Neural cell (in vitro differentiated cells): Measurements from ENCODE around the gene SCART1. TPM values are rescaled to one million over a fixed set of nuclear protein-coding genes. Genes with fewer than 3 reads are reported as not detected.
"Not testable (repeated sequence)": the region's sequence is repeated elsewhere in the genome, so short reads cannot be mapped to it uniquely, and the experiment has no call there.

Source experiments
- H2AFZ ChIP-seq: fragments of 200-600, 300-800 bp; sonication (generic), shearing (Covaris generic); 2 replicates; pipeline ENCODE4 v1.6.0; 2014; ENCODE audit warnings: low read depth, mild to moderate bottlenecking, antibody characterized with exemption, low read length, moderate library complexity
- H3F3A ChIP-seq: fragments of 200-600 bp; shearing (Covaris generic); 2 replicates; pipeline ENCODE4 v1.6.1; 2016; ENCODE audit warnings: mild to moderate bottlenecking, moderate library complexity, mixed read lengths, antibody characterized with exemption, low read length; ENCODE audit not compliant: insufficient read depth, poor library complexity, severe bottlenecking
- H3K27ac ChIP-seq: fragments of 200-600, 300-800 bp; sonication (generic), shearing (Covaris generic); 2 replicates; pipeline ENCODE4 v1.5.1; 2014; ENCODE audit warnings: mild to moderate bottlenecking, low read length, moderate library complexity
- H3K27me3 ChIP-seq: fragments of 300-800, 200-600 bp; sonication (generic), shearing (Covaris generic); 2 replicates; pipeline ENCODE4 v1.6.0; 2014; ENCODE audit warnings: mild to moderate bottlenecking, low read depth, low read length, moderate library complexity; ENCODE audit not compliant: insufficient read depth
- H3K36me3 ChIP-seq: fragments of 300-800, 200-600 bp; sonication (generic), shearing (Covaris generic); 2 replicates; pipeline ENCODE4 v1.5.1; 2014; ENCODE audit warnings: mild to moderate bottlenecking, antibody characterized with exemption, low read length, moderate library complexity; ENCODE audit not compliant: insufficient read depth
- H3K4me2 ChIP-seq: fragments of 300-800, 200-600 bp; sonication (generic), shearing (Covaris generic); 2 replicates; pipeline ENCODE4 v1.6.0; 2014; ENCODE audit warnings: mild to moderate bottlenecking, low read length
- H3K4me3 ChIP-seq: fragments of 300-800, 200-600 bp; sonication (generic), shearing (Covaris generic); 2 replicates; pipeline ENCODE4 v1.5.1; 2014; ENCODE audit warnings: mild to moderate bottlenecking, low read length, moderate library complexity
- H3K79me2 ChIP-seq: fragments of 200-600 bp; shearing (Covaris generic); replicated peaks from 2 replicates; pipeline ENCODE4 v1.6.0; 2014; ENCODE audit warnings: mild to moderate bottlenecking, low read length, moderate library complexity; ENCODE audit not compliant: insufficient read depth
- H3K9ac ChIP-seq: fragments of 300-800, 200-600 bp; sonication (generic), shearing (Covaris generic); 2 replicates; pipeline ENCODE4 v1.6.1; 2016; ENCODE audit warnings: mild to moderate bottlenecking, low read length, mixed read lengths
- H3K9me2 ChIP-seq: fragments of 200-600 bp; shearing (Covaris generic); 2 replicates; pipeline ENCODE4 v1.6.1; 2016; ENCODE audit warnings: mild to moderate bottlenecking, low read length, mixed read lengths; ENCODE audit not compliant: insufficient read depth
- H3K9me3 ChIP-seq: fragments of 200-600, 300-800 bp; sonication (generic), shearing (Covaris generic); 2 replicates; pipeline ENCODE4 v1.6.1; 2016; ENCODE audit warnings: mild to moderate bottlenecking, mixed run types, low read length, moderate library complexity, mixed read lengths
- H4K20me1 ChIP-seq: fragments of 200-600 bp; shearing (Covaris generic); 2 replicates; pipeline ENCODE4 v1.6.1; 2016; ENCODE audit warnings: mild to moderate bottlenecking, mixed run types; ENCODE audit not compliant: insufficient read depth
- CTCF ChIP-seq: fragments of 450-650 bp; IDR thresholded peaks from 2 replicates; pipeline ENCODE4 v1.5.1; 2014; ENCODE audit warnings: antibody characterized with exemption, mild to moderate bottlenecking, moderate library complexity; ENCODE audit not compliant: poor library complexity, severe bottlenecking
- EP300 ChIP-seq: fragments of 450-650 bp; conservative IDR thresholded peaks from 2 replicates; pipeline ENCODE4 v1.6.1; 2014; ENCODE audit warnings: antibody characterized with exemption, mild to moderate bottlenecking, moderate library complexity; ENCODE audit not compliant: poor library complexity, severe bottlenecking
- EZH2 ChIP-seq: fragments of 200-600, 300-800 bp; shearing (Covaris generic), sonication (generic); IDR thresholded peaks from 2 replicates; pipeline ENCODE4 v1.6.1; 2014; ENCODE audit warnings: antibody characterized with exemption, low read length, borderline replicate concordance, mild to moderate bottlenecking; ENCODE audit not compliant: insufficient read depth, poor library complexity, severe bottlenecking
- MXI1 ChIP-seq: fragments of 450-650 bp; conservative IDR thresholded peaks from 2 replicates; pipeline ENCODE4 v1.6.1; 2014; ENCODE audit warnings: antibody characterized with exemption, mild to moderate bottlenecking; ENCODE audit not compliant: poor library complexity, severe bottlenecking
- POLR2AphosphoS5 ChIP-seq: IDR thresholded peaks from 2 replicates; pipeline ENCODE4 v1.6.1; 2012
- RAD21 ChIP-seq: fragments of 450-650 bp; conservative IDR thresholded peaks from 2 replicates; pipeline ENCODE4 v1.6.1; 2014; ENCODE audit warnings: antibody characterized with exemption, mild to moderate bottlenecking, moderate library complexity
- REST ChIP-seq: IDR thresholded peaks from 2 replicates; pipeline ENCODE4 v1.6.1; 2012; ENCODE audit warnings: borderline replicate concordance
- SMC3 ChIP-seq: fragments of 450-650 bp; conservative IDR thresholded peaks from 2 replicates; pipeline ENCODE4 v1.6.1; 2014; ENCODE audit warnings: antibody characterized with exemption, mild to moderate bottlenecking, moderate library complexity; ENCODE audit not compliant: poor library complexity
- TAF1 ChIP-seq: IDR thresholded peaks from 2 replicates; pipeline ENCODE4 v1.6.1; 2012; ENCODE audit warnings: low read depth
- polyA plus RNA-seq: library from polyadenylated mRNA; depleted of rRNA; stranded (reverse); fragments of >200 nt; gene quantifications from 2 replicates; pipeline ENCODE4 v1.2.3, GENCODE V29; 2014

SCART1 gene
- polyA plus RNA-seq, 1 donor from 2014 or later, result 4.3 TPM

- Histone ChIP-seq H3K36me3 (no peaks in the 10 kb centered on the region), H3K9ac (no peak overlapping the region), H3K4me2 (no peak overlapping the region), H3K27ac (no peak overlapping the region), H2AFZ (no peak overlapping the region), H3K9me2 (no peaks in the 10 kb centered on the region), H3K27me3 (no peaks in the 10 kb centered on the region), H4K20me1 (no peaks in the 10 kb centered on the region), H3K4me3 (no peak overlapping the region), H3F3A (no peaks in the 10 kb centered on the region), H3K79me2 (no peaks in the 10 kb centered on the region), H3K9me3 (peaks cover 7% of the 10 kb centered on the region)
- TF ChIP-seq EP300 (no peak), MXI1 (no peak), REST (no peak), TAF1 (no peak), EZH2 (no peak), CTCF (no peak), POLR2AphosphoS5 (no peak), SMC3 (no peak), RAD21 (no peak)
Measured at GRCh38 chr10:133467286-133467911, 13.7 kb downstream of the SCART1 start.

- not testable (repeated sequence) for H3K27ac ChIP-seq, H3K79me2 ChIP-seq, H3K9me3 ChIP-seq
Measured at GRCh38 chr10:133469205-133469604, 15.5 kb downstream of the SCART1 start.

More at GRCh38 chr10:133469205-133469604, 15.5 kb downstream of the SCART1 start:
- not testable (repeated sequence) for H3F3A ChIP-seq, H2AFZ ChIP-seq, H3K9me2 ChIP-seq, H3K36me3 ChIP-seq, H4K20me1 ChIP-seq, H3K9ac ChIP-seq, H3K4me3 ChIP-seq, H3K4me2 ChIP-seq, H3K27me3 ChIP-seq
